Dermis blood vessel endothelial cell (primary cell): ENCODE measurements around the gene SYNPO2L. TPM values are rescaled to one million over a fixed set of nuclear protein-coding genes. Genes with fewer than 3 reads are reported as not detected.
A peak's percentile ranks its signal among the peaks of the same experiment; 100 is the strongest.
"Not testable (repeated sequence)": the region's sequence is repeated elsewhere in the genome, so short reads cannot be mapped to it uniquely, and the experiment has no call there.

ENCODE experiments used
- DNase-seq: peaks from one replicate; pipeline ENCODE4 v3.0.0; 2010
- total RNA-seq: library from RNA; depleted of rRNA; stranded (reverse); fragments of >200 nt; gene quantifications from 2 replicates; pipeline ENCODE4 v1.2.3, GENCODE V29; 2014

SYNPO2L gene
- under 0.01 TPM in 1 of 2 replicates, not detected in the other for total RNA-seq

GRCh38 chr10:73655990-73656298 is at the start of gene SYNPO2L:
Gene SYNPO2L (minus strand): TSS chr10:73656029. CDS start chr10:73655922, 107 bp downstream.
- no peak for DNase-seq

GRCh38 chr10:73703924-73704323 is 48.1 kb upstream of the SYNPO2L start:
- not testable (repeated sequence) for DNase-seq

GRCh38 chr10:73698819-73699218 is 43.0 kb upstream of the SYNPO2L start:
- DNase-seq: not testable (repeated sequence)

- not testable (repeated sequence) for DNase-seq
Observed at GRCh38 chr10:73697675-73698159, 41.9 kb upstream of the SYNPO2L start, which contains the start of gene AGAP5. Gene AGAP5 (minus strand): TSS chr10:73698109. CDS start chr10:73697755, 354 bp downstream.

- DNase-seq: not testable (repeated sequence)
Observed at GRCh38 chr10:73695302-73695701, 39.5 kb upstream of the SYNPO2L start.

GRCh38 chr10:73690755-73691154 is 34.9 kb upstream of the SYNPO2L start:
- DNase-seq: not testable (repeated sequence)

- DNase-seq: not testable (repeated sequence)
Observed at GRCh38 chr10:73689596-73689995, 33.8 kb upstream of the SYNPO2L start.

- DNase-seq: not testable (repeated sequence)
Observed at GRCh38 chr10:73687641-73688040, 31.8 kb upstream of the SYNPO2L start.

- DNase-seq: not testable (repeated sequence)
Observed at GRCh38 chr10:73674546-73674945, 18.7 kb upstream of the SYNPO2L start.

- DNase-seq: not testable (repeated sequence)
Observed at GRCh38 chr10:73668378-73668777, 12.5 kb upstream of the SYNPO2L start.

GRCh38 chr10:73666153-73666809 is 10.5 kb upstream of the SYNPO2L start:
- DNase-seq: not testable (repeated sequence)

GRCh38 chr10:73665581-73665980 is 9.8 kb upstream of the SYNPO2L start:
- DNase-seq: not testable (repeated sequence)

- not testable (repeated sequence) for DNase-seq
Observed at GRCh38 chr10:73664156-73665040, 8.6 kb upstream of the SYNPO2L start.

GRCh38 chr10:73663621-73664020 is 7.8 kb upstream of the SYNPO2L start:
- DNase-seq: not testable (repeated sequence)

GRCh38 chr10:73662705-73663104 is 6.9 kb upstream of the SYNPO2L start:
- DNase-seq: not testable (repeated sequence)

GRCh38 chr10:73655257-73655989 is 406 bp downstream of the SYNPO2L start:
- no peak for DNase-seq

GRCh38 chr10:73653701-73654100 is 2.1 kb downstream of the SYNPO2L start:
- DNase-seq: peak; percentile 29

GRCh38 chr10:73653195-73653594 is 2.6 kb downstream of the SYNPO2L start:
- DNase-seq: no peak

GRCh38 chr10:73650537-73651331 is 5.1 kb downstream of the SYNPO2L start:
- DNase-seq: no peak

- DNase-seq: no peak
Observed at GRCh38 chr10:73649876-73650536, 5.8 kb downstream of the SYNPO2L start.
